Stimulated activated naive B cell treated with anti-CD40 and anti-IgM and Interleukin-4, amounts not matched to agents 10 μg/mL and 1 μg/mL and 100 μg/mL, for 72 hours (primary cell): ENCODE data around the gene RSU1.
"Not testable (repeated sequence)": the region's sequence is repeated elsewhere in the genome, so short reads cannot be mapped to it uniquely, and the experiment has no call there.

Experiments
- ATAC-seq, 2 donors: fragments of 150-1000 bp; cut with Tn5 transposase; replicated peaks; 2 replicates each; pipeline ENCODE4 v1.10.0; 2021; ENCODE audit warnings: moderate library complexity in 1 of 2
- DNase-seq: peaks from one replicate; pipeline ENCODE4 v3.0.0; 2021
- H3K27ac Mint-ChIP-seq: one replicate; pipeline ENCODE4 v1.8.0; 2022; ENCODE audit warnings: mild to moderate bottlenecking, mixed read lengths
- H3K27me3 Mint-ChIP-seq, 2 donors: one replicate each; pipeline ENCODE4 v1.8.0; 2022; ENCODE audit warnings: mixed read lengths in 2 of 2
- H3K36me3 Mint-ChIP-seq, 2 donors: one replicate each; pipeline ENCODE4 v1.8.0; 2022; ENCODE audit warnings: mixed read lengths in 2 of 2, mild to moderate bottlenecking in 1 of 2
- H3K4me1 Mint-ChIP-seq, 2 donors: one replicate each; pipeline ENCODE4 v1.8.0; 2022; ENCODE audit warnings: mixed read lengths in 2 of 2, mild to moderate bottlenecking in 1 of 2
- H3K4me3 Mint-ChIP-seq, 2 donors: one replicate each; pipeline ENCODE4 v1.8.0; 2022; ENCODE audit warnings: mild to moderate bottlenecking in 2 of 2, mixed read lengths in 2 of 2, moderate library complexity in 1 of 2
- H3K9me3 Mint-ChIP-seq, 2 donors: one replicate each; pipeline ENCODE4 v1.8.0; 2022; ENCODE audit warnings: mixed read lengths in 2 of 2, mild to moderate bottlenecking in 1 of 2

The RSU1 gene

DNA sequence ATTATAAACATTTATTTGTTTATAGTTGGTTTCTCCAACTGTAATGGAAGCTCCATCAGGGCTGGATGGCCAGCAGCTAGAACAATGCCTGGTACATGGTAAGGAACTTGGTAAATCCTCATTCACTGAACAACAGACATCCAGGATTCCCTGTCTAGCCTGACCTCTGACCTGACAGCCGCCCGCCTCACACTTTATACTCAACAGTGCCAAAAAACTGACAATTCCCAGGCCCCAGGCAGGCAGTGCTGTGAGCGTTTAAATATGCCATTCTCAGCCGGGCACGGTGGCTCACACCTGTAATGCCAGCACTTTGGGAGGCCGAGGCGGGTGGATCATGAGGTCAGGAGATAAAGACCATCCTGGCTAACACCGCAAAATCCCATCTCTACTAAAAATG is 55.9 kb downstream of the RSU1 start:
- no peaks in the 10 kb centered on the region for H3K9me3 Mint-ChIP-seq
- H3K27me3 Mint-ChIP-seq = no peaks in the 10 kb centered on the region
- peaks cover 49 to 56% of the 10 kb centered on the region in 2 donors for H3K36me3 Mint-ChIP-seq

DNA sequence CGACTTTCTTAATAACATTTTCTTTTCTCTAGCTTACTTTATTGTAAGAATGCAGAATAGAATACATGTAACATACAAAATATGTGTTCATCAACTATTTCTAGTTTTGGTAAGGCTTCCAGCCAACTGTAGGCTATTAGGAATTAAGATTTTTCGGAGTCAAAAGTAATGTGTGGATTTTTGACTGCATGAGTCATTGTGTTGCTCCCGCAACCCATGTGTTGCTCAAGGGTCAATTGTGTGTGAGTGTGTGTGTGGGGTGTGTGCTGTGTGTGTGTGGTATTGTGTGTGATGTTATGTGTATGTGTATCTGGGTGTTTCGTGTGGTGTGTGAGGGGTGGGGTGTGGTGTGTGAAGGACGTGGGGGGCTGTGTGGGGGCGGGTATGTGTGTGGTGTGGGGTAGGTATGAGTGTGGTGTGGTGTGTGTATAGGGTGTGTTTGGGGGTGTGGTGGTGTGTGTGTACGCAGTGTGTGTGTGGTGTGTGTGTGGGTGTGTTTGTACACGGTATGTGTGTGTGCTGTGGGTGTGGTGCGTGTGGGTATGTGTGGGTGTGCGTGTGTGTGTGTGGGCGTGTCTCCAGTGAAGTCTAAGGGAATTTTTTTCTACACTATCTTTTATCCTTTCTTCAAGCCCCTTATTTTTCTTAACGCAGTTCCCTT is 60.5 kb downstream of the RSU1 start:
- Mint-ChIP-seq H3K9me3 (no peaks in the 10 kb centered on the region), H3K27ac (no peak overlapping the region), H3K36me3 (peaks cover 39 to 52% of the 10 kb centered on the region in 2 donors), H3K27me3 (no peaks in the 10 kb centered on the region), H3K4me3 (no peak overlapping the region), H3K4me1 (peaks cover 0 to 4% of the 10 kb centered on the region in 2 donors)
- DNase-seq = no peak
- no peak for ATAC-seq

More for the DNA sequence above, 55.9 kb downstream of the RSU1 start:
- Mint-ChIP-seq H3K4me3 (no peak overlapping the region), H3K27ac (no peak overlapping the region), H3K4me1 (peaks cover 15 to 18% of the 10 kb centered on the region in 2 donors)
- no peak for DNase-seq
- no peak for ATAC-seq

DNA sequence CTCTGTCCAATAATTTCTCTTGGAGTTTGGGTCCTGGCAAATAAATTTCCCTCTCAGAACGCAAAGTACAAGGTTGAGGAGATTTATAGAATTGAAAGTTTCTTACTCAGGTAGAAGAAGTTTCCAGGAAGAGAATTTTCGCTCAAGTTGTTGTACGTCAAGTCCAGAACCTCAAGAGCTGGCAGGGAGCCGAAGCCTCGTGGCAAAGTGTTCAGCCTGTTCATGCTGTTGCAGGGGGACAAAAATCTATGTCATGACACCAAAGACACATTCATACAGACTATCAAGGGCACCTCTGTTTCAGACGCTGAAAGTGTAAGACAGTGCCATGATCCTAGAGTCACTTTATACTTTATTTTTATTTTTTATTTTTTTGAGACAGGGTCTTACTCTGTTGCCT is 62.5 kb downstream of the RSU1 start:
- Mint-ChIP-seq H3K36me3 (peaks cover 41 to 52% of the 10 kb centered on the region in 2 donors), H3K4me3 (no peak overlapping the region), H3K4me1 (peaks cover 0 to 4% of the 10 kb centered on the region in 2 donors), H3K27me3 (no peaks in the 10 kb centered on the region), H3K27ac (no peak overlapping the region), H3K9me3 (no peaks in the 10 kb centered on the region)
- DNase-seq (no peak), ATAC-seq (no peak)

DNA sequence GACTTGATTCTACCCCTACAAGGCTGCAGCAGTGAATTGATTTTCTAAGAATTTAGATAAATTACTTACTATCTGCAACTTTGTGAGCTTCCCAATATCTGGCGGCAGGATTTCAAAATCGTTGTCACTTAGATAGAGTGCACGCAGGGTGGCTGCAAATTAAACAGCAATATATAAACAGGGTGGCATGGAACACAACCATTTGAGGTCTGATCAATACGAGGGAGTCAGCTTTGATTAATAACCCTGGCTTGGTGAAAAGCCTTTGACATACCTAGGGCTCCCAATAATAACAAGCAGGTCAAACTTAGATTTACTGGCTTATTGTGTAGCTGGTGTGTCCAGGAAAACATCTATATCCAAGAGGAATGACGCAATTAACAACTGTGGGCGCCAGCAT is 64.4 kb downstream of the RSU1 start:
- not testable (repeated sequence) for H3K27me3 Mint-ChIP-seq, H3K27ac Mint-ChIP-seq, DNase-seq, H3K4me1 Mint-ChIP-seq, ATAC-seq, H3K9me3 Mint-ChIP-seq, H3K4me3 Mint-ChIP-seq
- H3K36me3 Mint-ChIP-seq = peaks cover 32 to 58% of the 10 kb centered on the region in 2 donors

DNA sequence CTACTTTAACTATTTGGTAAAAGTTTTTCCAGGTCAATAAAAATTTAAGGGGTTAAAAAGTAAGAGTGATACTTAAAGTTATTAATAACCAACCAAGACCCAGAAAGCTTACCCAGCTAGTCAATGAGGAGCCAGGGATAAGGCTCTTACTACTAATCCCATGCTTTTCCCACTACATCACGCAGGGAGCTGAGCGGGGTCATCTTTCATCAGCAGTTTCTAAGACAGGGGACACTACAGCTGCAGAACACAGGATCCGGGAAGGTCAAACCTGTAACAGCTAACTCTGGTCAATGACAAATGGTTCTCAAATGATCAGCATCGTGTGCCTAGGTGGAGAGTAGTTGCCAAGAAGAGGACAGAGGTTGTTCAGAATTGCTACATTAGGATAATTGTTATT is 65.1 kb downstream of the RSU1 start:
- no peak for ATAC-seq
- Mint-ChIP-seq H3K36me3 (peaks cover 31 to 56% of the 10 kb centered on the region in 2 donors), H3K4me1 (peaks cover 0 to 4% of the 10 kb centered on the region in 2 donors), H3K27ac (no peak overlapping the region), H3K27me3 (no peaks in the 10 kb centered on the region), H3K4me3 (no peak overlapping the region), H3K9me3 (no peaks in the 10 kb centered on the region)
- DNase-seq = no peak

DNA sequence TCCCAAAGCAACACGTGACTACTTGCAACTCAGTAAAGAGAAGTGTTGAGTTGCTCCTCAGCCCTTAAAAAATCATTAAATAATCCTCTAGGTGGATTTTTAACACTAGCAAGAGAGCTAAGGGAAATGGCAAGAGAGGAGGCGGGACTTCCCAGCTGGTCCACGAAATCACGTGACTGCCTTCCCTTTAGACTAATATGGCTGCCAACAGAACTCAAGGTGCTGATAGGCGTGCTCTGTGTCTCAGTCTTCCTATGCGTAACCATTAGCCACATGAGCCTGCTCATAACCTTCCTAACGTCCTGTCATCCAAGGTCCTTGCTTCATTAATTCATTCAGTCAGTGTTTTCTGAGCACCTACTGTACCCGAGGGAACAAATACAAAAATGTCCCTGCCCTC is 66.0 kb downstream of the RSU1 start:
- ATAC-seq = no peak
- no peaks in the 10 kb centered on the region for H3K9me3 Mint-ChIP-seq
- no peak for DNase-seq
- H3K27ac Mint-ChIP-seq = no peak overlapping the region
- H3K4me1 Mint-ChIP-seq = no peaks in the 10 kb centered on the region
- peaks cover 30 to 52% of the 10 kb centered on the region in 2 donors for H3K36me3 Mint-ChIP-seq
- H3K4me3 Mint-ChIP-seq = no peak overlapping the region
- H3K27me3 Mint-ChIP-seq = no peaks in the 10 kb centered on the region

DNA sequence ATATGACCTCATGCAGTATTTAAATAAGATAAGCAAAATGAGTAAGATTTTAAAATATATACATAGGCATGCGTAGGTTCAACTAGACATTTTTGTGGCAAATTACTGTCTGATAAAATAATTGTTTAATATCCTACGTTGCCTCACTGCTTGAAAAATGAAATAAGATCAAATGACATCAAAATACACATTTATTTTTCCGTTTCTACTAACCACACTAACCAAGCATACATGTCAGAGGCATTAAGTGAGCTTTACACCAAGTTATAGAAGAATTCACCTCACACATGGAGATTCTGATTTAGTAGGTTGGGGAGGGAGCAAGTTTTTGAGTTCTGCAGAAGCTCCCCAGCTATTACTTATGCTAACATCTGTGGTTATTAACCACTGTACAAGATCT is 66.8 kb downstream of the RSU1 start:
- Mint-ChIP-seq H3K27ac (no peak overlapping the region), H3K4me1 (no peaks in the 10 kb centered on the region), H3K4me3 (no peak overlapping the region), H3K36me3 (peaks cover 30 to 51% of the 10 kb centered on the region in 2 donors), H3K9me3 (no peaks in the 10 kb centered on the region), H3K27me3 (no peaks in the 10 kb centered on the region)
- no peak for DNase-seq
- ATAC-seq = no peak

DNA sequence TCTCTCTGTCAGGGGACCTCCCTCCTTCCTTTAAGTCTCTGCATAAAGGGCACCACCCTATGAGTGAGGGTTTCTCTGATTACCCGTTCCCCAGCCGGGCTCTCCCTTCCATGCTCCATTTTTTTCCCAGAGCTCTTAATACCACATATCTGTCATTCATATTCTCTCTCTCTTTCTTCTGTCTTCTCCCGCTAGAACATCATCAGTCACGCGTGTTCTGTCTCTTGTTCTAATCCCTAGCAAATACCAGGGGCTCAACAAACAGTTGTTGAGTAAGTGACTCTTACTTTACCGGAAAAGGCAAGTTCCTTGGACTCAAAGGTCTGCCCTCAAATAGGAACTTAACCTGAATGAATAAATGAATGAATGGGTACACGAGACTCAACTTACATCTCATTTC is 68.5 kb downstream of the RSU1 start:
- Mint-ChIP-seq H3K27me3 (no peaks in the 10 kb centered on the region), H3K4me1 (no peaks in the 10 kb centered on the region), H3K27ac (no peak overlapping the region), H3K9me3 (no peaks in the 10 kb centered on the region), H3K4me3 (no peak overlapping the region), H3K36me3 (peaks cover 34 to 58% of the 10 kb centered on the region in 2 donors)
- no peak for ATAC-seq
- no peak for DNase-seq

DNA sequence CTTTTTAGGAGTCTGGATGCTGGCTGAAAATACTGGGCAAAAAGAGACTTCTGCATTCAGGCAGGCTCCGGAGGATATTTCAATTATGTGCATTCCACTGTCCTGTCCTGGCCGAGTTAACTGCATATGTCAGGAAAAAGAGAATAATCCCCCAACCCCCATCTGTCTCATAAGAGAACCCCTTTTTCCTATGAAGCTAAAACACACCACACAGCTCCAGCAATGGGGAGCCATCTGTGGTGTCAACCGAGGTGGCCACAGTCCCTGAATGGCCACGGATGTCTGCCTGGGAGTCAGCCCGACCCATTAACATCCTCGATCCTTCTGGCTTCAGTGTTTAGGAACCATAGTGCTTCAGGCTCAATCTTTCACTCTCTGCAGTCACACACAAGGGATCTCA is 70.4 kb downstream of the RSU1 start:
- no peaks in the 10 kb centered on the region for H3K27me3 Mint-ChIP-seq
- ATAC-seq (no peak), DNase-seq (no peak)
- H3K27ac Mint-ChIP-seq = no peak overlapping the region
- H3K9me3 Mint-ChIP-seq = no peaks in the 10 kb centered on the region
- no peaks in the 10 kb centered on the region for H3K4me1 Mint-ChIP-seq
- peaks cover 28 to 49% of the 10 kb centered on the region in 2 donors for H3K36me3 Mint-ChIP-seq
- no peak overlapping the region for H3K4me3 Mint-ChIP-seq

DNA sequence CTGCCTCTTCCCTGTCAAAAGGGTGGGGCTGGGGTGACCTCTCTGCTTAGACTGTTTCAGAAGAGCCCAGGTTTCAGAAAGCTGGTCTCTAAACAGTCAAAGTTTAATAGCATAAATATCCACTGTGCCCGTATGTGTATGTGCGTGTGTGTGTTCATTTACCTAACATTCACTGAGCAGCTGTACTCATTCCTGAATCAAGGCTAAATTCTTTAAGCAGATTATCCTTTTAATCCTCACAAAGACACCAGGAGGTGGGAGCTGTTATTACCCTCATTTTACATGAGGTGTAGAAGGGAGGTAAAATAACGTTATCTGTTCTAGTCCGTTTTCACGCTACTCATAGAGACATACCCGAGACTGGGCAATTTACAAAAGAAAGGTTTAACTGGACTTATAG is 72.2 kb downstream of the RSU1 start:
- no peak overlapping the region for H3K27ac Mint-ChIP-seq
- ATAC-seq (no peak), DNase-seq (no peak)
- peaks cover 18 to 44% of the 10 kb centered on the region in 2 donors for H3K36me3 Mint-ChIP-seq
- no peaks in the 10 kb centered on the region for H3K27me3 Mint-ChIP-seq
- no peaks in the 10 kb centered on the region for H3K9me3 Mint-ChIP-seq
- H3K4me1 Mint-ChIP-seq = no peaks in the 10 kb centered on the region
- no peak overlapping the region for H3K4me3 Mint-ChIP-seq

DNA sequence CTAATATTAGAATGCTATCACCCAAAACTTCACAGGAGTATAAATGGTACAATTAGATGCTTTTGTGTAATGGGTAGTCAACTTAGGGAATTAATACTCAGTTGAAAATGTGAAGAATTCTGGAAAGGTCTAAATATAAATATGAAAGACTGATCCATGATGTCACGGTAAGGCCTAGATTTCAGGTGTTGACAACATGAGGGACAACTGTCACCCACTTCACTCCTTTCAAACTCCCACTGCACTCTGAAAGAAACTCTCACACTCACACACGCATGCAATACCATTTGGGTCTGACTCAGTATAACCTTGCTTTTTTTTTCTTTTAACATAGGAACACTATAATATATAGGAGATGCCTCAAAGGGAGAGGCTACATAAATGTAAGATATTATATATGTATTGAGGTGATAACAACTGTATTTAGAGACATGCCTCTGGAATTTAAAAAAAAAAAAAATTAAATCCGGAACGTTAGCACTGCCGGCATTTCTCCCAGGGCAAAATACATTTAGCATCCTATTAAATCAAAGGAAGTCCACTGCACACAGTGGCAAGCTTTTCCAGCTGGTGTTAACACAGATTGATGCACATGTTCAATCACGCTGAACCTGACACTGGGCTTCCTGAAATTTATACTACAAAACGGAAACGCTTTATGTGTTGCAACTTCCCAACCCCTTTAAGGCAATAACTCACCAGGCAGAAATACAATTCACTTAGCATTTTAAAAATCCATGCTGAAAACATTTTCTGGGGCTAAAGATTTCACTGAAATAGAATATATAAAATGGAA is 74.9 kb downstream of the RSU1 start:
- Mint-ChIP-seq H3K36me3 (peaks cover 34 to 51% of the 10 kb centered on the region in 2 donors), H3K9me3 (peaks cover 0 to 3% of the 10 kb centered on the region in 2 donors), H3K27ac (no peak overlapping the region), H3K4me1 (no peaks in the 10 kb centered on the region), H3K27me3 (no peaks in the 10 kb centered on the region), H3K4me3 (no peak overlapping the region)
- no peak for DNase-seq
- no peak for ATAC-seq

DNA sequence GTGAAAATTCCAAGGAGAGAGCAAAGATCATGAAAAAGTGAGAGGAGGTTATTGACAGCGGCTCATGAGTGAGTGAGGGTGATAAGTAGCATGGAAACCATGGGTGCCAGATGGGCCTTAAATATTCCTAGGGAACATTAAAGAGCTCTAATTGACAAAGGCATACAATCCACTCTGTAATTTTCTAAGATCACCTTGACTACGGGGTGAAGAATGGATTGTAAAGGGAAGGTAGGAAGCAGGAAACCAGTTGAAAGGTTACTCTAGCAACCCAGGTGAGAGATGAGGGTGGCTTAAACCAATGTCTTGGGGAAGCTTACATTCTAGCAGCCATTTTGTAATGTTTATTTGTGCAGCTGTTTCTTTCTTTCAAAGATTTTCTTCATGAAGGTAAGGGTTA is 75.7 kb downstream of the RSU1 start:
- H3K27me3 Mint-ChIP-seq = no peaks in the 10 kb centered on the region
- no peak overlapping the region for H3K27ac Mint-ChIP-seq
- H3K9me3 Mint-ChIP-seq = peaks cover 2 to 8% of the 10 kb centered on the region in 2 donors
- ATAC-seq (no peak), DNase-seq (no peak)
- no peaks in the 10 kb centered on the region for H3K4me1 Mint-ChIP-seq
- H3K4me3 Mint-ChIP-seq = no peak overlapping the region
- peaks cover 37 to 54% of the 10 kb centered on the region in 2 donors for H3K36me3 Mint-ChIP-seq

DNA sequence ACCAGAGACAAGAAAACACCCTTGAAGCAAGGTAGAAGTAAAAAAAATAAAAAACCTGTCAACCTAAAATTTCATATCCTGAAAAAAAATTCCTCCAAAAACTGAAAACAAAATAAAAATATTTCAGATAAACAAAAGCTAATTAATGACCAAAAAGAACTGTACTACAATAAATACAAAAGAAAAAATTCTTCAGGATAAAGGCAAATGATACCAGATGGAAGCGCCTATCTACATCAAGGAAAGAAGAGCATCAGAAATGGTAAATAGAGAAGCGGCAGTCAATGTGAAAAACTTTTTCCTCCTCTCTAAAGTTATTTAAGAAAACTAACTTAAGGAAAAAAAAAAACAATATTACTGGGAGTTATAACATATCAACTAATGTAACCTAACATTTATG is 79.8 kb downstream of the RSU1 start:
- H3K27ac Mint-ChIP-seq = no peak overlapping the region
- no peak overlapping the region for H3K4me3 Mint-ChIP-seq
- ATAC-seq = no peak
- DNase-seq = no peak
- peaks cover 59 to 72% of the 10 kb centered on the region in 2 donors for H3K36me3 Mint-ChIP-seq
- peaks cover 0 to 6% of the 10 kb centered on the region in 2 donors for H3K4me1 Mint-ChIP-seq
- H3K27me3 Mint-ChIP-seq = no peaks in the 10 kb centered on the region
- peaks cover 13 to 18% of the 10 kb centered on the region in 2 donors for H3K9me3 Mint-ChIP-seq

DNA sequence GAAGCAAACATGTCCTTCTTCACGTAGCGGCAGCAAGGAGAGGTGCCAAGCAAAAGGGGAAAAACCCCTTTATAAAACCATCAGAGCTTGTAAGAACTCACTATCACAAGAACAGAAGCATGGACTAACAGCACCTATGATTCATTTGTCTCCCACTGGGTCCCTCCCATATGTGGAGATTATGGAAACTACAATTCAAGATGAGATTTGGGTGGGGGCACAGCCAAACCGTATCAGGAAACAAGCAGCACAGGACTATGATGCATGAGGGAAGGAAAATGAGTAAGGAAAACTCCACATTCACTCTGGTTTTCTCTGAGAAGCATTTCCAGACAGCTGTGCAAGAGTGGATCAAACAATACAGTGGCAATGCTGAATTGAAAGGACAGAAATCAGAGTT is 81.6 kb downstream of the RSU1 start:
- Mint-ChIP-seq H3K4me1 (peaks cover 0 to 6% of the 10 kb centered on the region in 2 donors), H3K27me3 (no peaks in the 10 kb centered on the region), H3K36me3 (peaks cover 67 to 69% of the 10 kb centered on the region in 2 donors), H3K9me3 (peaks cover 13 to 20% of the 10 kb centered on the region in 2 donors), H3K4me3 (no peak overlapping the region), H3K27ac (no peak overlapping the region)
- ATAC-seq = no peak
- no peak for DNase-seq

DNA sequence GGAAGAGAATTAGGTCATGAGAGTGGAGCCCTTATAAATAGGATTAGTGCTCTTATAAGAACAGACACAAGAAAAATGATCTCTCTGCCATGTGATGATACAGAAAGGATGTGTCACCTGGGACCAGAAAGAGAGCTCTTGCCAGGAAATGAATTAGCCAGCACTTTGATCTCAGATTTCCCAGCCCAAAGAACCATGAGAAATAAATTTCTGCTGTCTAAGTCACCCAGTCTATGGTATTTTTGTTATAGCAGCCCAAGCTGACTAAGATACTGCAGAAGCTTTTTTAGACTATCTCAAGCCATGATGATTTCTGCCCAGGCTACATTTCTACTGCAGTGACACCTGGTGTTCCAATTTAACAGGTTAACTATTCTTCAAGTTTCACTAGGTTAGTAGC is 84.8 kb downstream of the RSU1 start:
- Mint-ChIP-seq H3K36me3 (peaks cover 70 to 71% of the 10 kb centered on the region in 2 donors), H3K27ac (no peak overlapping the region), H3K9me3 (peaks cover 24 to 26% of the 10 kb centered on the region in 2 donors), H3K27me3 (no peaks in the 10 kb centered on the region), H3K4me3 (no peak overlapping the region), H3K4me1 (peaks cover 7 to 18% of the 10 kb centered on the region in 2 donors)
- ATAC-seq = no peak
- DNase-seq = no peak
